ENCODE measurements around the gene ADGB. TPM values are rescaled to one million over a fixed set of nuclear protein-coding genes. Genes with fewer than 3 reads are reported as not detected.
A peak's percentile ranks its signal among the peaks of the same experiment; 100 is the strongest.

The ADGB gene
- total RNA-seq, 2 experiments from 2014 or later = not detected

- ChIA-PET CTCF (ENCODE audit: unreplicated experiment) (no interaction called here), POLR2A (interaction anchor here (0.6 to 0.7 kb wide), 3 partner anchors 666 to 1527 kb away, joined by 3 read pairs; no protein-coding TSS in a partner anchor)
- no peak overlapping the region for H2AFZ ChIP-seq (ENCODE audit: low read length)
- H3K4me2 ChIP-seq (ENCODE audit: low read length) = no peak overlapping the region
- DNase-seq (ENCODE audit: low spot score) = no peak
- no peak overlapping the region for H3K4me3 ChIP-seq (ENCODE audit: low read depth, low read length, poor library complexity, severe bottlenecking)
- no TSS peak for BruUV-seq (replicated peaks)
- no peaks in the 10 kb centered on the region for H3K79me2 ChIP-seq (ENCODE audit: insufficient read depth, low read depth, low read length)
- TF ChIP-seq EZH2phosphoT487 (IDR thresholded peaks at IDR 0.05; ENCODE audit: borderline replicate concordance, low read depth, low read length) = no peak
- TF ChIP-seq CTCF (conservative IDR thresholded peaks at IDR 0.05; ENCODE audit: low read length) = no peak
- H4K20me1 ChIP-seq (ENCODE audit: insufficient read depth, low read length) = no peaks in the 10 kb centered on the region
- H3K27ac ChIP-seq (ENCODE audit: low read depth, low read length, poor library complexity, severe bottlenecking) = no peak overlapping the region
- no peaks in the 10 kb centered on the region for H3K9me2 ChIP-seq (ENCODE audit: insufficient read depth, low read length)
- H3K4me1 ChIP-seq (ENCODE audit: insufficient read depth, low read length, poor library complexity, severe bottlenecking) = no peaks in the 10 kb centered on the region
- H3K9me3 ChIP-seq (ENCODE audit: low read length) = no peaks in the 10 kb centered on the region
- intact Hi-C loops (cut with micrococcal nuclease; ENCODE audit: unreplicated experiment) = no loop called here
- no peaks in the 10 kb centered on the region for H3K36me3 ChIP-seq (ENCODE audit: insufficient read depth, low read length)
These were observed 183.1 kb downstream of the ADGB start for GRCh38 chr6:146781836-146782235.

GRCh38 chr6:146785001-146785585 lies 186.3 kb downstream of the ADGB start:
- no peaks in the 10 kb centered on the region for H3K36me3 ChIP-seq (ENCODE audit: insufficient read depth, low read length)
- H2AFZ ChIP-seq (ENCODE audit: low read length) = no peak overlapping the region
- H3K9me2 ChIP-seq (ENCODE audit: insufficient read depth, low read length) = no peaks in the 10 kb centered on the region
- H3K27ac ChIP-seq (ENCODE audit: low read depth, low read length, poor library complexity, severe bottlenecking) = no peak overlapping the region
- intact Hi-C loops (cut with micrococcal nuclease; ENCODE audit: unreplicated experiment) = no loop called here
- H3K79me2 ChIP-seq (ENCODE audit: insufficient read depth, low read depth, low read length) = no peaks in the 10 kb centered on the region
- ChIA-PET POLR2A (no interaction called here), CTCF (ENCODE audit: unreplicated experiment) (interaction anchor here (0.7 kb wide), 1 partner anchor 584 kb away, joined by 3 read pairs; no protein-coding TSS in a partner anchor)
- no peaks in the 10 kb centered on the region for H3K9me3 ChIP-seq (ENCODE audit: low read length)
- no peaks in the 10 kb centered on the region for H4K20me1 ChIP-seq (ENCODE audit: insufficient read depth, low read length)
- H3K4me3 ChIP-seq (ENCODE audit: low read depth, low read length, poor library complexity, severe bottlenecking) = no peak overlapping the region
- peak; percentile 58 for DNase-seq (ENCODE audit: low spot score)
- peak; percentile 81 for TF ChIP-seq CTCF (conservative IDR thresholded peaks at IDR 0.05; ENCODE audit: low read length)
- no peak for TF ChIP-seq EZH2phosphoT487 (IDR thresholded peaks at IDR 0.05; ENCODE audit: borderline replicate concordance, low read depth, low read length)
- BruUV-seq (replicated peaks) = no TSS peak
- no peak overlapping the region for H3K4me2 ChIP-seq (ENCODE audit: low read length)
- no peaks in the 10 kb centered on the region for H3K4me1 ChIP-seq (ENCODE audit: insufficient read depth, low read length, poor library complexity, severe bottlenecking)

GRCh38 chr6:146787876-146788508 lies 189.2 kb downstream of the ADGB start:
- POLR2A ChIA-PET = interaction anchor here (0.7 kb wide), 1 partner anchor 9 kb away, joined by 4 read pairs; no protein-coding TSS in a partner anchor
- H3K9me2 ChIP-seq (ENCODE audit: insufficient read depth, low read length) = no peaks in the 10 kb centered on the region
- no peak for TF ChIP-seq CTCF (conservative IDR thresholded peaks at IDR 0.05; ENCODE audit: low read length)
- TF ChIP-seq EZH2phosphoT487 (IDR thresholded peaks at IDR 0.05; ENCODE audit: borderline replicate concordance, low read depth, low read length) = no peak
- H3K36me3 ChIP-seq (ENCODE audit: insufficient read depth, low read length) = no peaks in the 10 kb centered on the region
- no peaks in the 10 kb centered on the region for H4K20me1 ChIP-seq (ENCODE audit: insufficient read depth, low read length)
- no peak for DNase-seq (ENCODE audit: low spot score)
- no peak overlapping the region for H3K27ac ChIP-seq (ENCODE audit: low read depth, low read length, poor library complexity, severe bottlenecking)
- intact Hi-C loops (cut with micrococcal nuclease; ENCODE audit: unreplicated experiment) = no loop called here
- H3K9me3 ChIP-seq (ENCODE audit: low read length) = no peaks in the 10 kb centered on the region
- no peaks in the 10 kb centered on the region for H3K4me1 ChIP-seq (ENCODE audit: insufficient read depth, low read length, poor library complexity, severe bottlenecking)
- no peak overlapping the region for H2AFZ ChIP-seq (ENCODE audit: low read length)
- CTCF ChIA-PET (ENCODE audit: unreplicated experiment) = no interaction called here
- no peak overlapping the region for H3K4me3 ChIP-seq (ENCODE audit: low read depth, low read length, poor library complexity, severe bottlenecking)
- no peak overlapping the region for H3K4me2 ChIP-seq (ENCODE audit: low read length)
- H3K79me2 ChIP-seq (ENCODE audit: insufficient read depth, low read depth, low read length) = no peaks in the 10 kb centered on the region
- no TSS peak for BruUV-seq (replicated peaks)

All from OCI-LY7 (cell line).